Activated CD4-positive, alpha-beta memory T cell treated with anti-CD3 and anti-CD28 coated beads, Interleukin-2, amount 10 ng/mL, durations not matched to agents 7 days and 5 days (primary cell): ENCODE measurements around the gene CDHR4. TPM values are rescaled to one million over a fixed set of nuclear protein-coding genes. Genes with fewer than 3 reads are reported as not detected.
"Not testable (repeated sequence)": the region's sequence is repeated elsewhere in the genome, so short reads cannot be mapped to it uniquely, and the experiment has no call there.

ENCODE experiments used
- CTCF ChIA-PET: fragments of 350-600 bp; sonication (Branson Sonifier 250); formaldehyde crosslinking; loops from one replicate; lab custom pipeline; 2021; ENCODE audit warnings: antibody characterized with exemption, inconsistent platforms; lab: Charles Lee
- POLR2A ChIA-PET: fragments of 350-600 bp; sonication (Branson Sonifier 250); formaldehyde crosslinking; loops from one replicate; lab custom pipeline; 2021; ENCODE audit warnings: antibody characterized with exemption; lab: Charles Lee
- DNase-seq: peaks from one replicate; pipeline ENCODE4 v3.0.0-alpha.2; 2020
- H3K27ac Mint-ChIP-seq: one replicate; pipeline ENCODE4 v1.8.0; 2021; ENCODE audit warnings: mild to moderate bottlenecking, mixed read lengths
- H3K27me3 Mint-ChIP-seq: one replicate; pipeline ENCODE4 v1.8.0; 2021; ENCODE audit warnings: mixed read lengths
- H3K36me3 Mint-ChIP-seq: one replicate; pipeline ENCODE4 v1.8.0; 2021; ENCODE audit warnings: low read depth, mixed read lengths
- H3K4me1 Mint-ChIP-seq: one replicate; pipeline ENCODE4 v1.8.0; 2021; ENCODE audit warnings: mixed read lengths
- H3K4me3 Mint-ChIP-seq: one replicate; pipeline ENCODE4 v1.8.0; 2021; ENCODE audit warnings: mild to moderate bottlenecking, mixed read lengths
- H3K9me3 Mint-ChIP-seq: one replicate; pipeline ENCODE4 v1.8.0; 2021; ENCODE audit warnings: mixed read lengths
- total RNA-seq, 2 experiments: library from RNA; stranded (reverse); gene quantifications; one replicate each; pipeline ENCODE4 v1.2.3, GENCODE V29; 2021

Gene CDHR4
- total RNA-seq, 2 experiments from 2014 or later = not detected

DNA sequence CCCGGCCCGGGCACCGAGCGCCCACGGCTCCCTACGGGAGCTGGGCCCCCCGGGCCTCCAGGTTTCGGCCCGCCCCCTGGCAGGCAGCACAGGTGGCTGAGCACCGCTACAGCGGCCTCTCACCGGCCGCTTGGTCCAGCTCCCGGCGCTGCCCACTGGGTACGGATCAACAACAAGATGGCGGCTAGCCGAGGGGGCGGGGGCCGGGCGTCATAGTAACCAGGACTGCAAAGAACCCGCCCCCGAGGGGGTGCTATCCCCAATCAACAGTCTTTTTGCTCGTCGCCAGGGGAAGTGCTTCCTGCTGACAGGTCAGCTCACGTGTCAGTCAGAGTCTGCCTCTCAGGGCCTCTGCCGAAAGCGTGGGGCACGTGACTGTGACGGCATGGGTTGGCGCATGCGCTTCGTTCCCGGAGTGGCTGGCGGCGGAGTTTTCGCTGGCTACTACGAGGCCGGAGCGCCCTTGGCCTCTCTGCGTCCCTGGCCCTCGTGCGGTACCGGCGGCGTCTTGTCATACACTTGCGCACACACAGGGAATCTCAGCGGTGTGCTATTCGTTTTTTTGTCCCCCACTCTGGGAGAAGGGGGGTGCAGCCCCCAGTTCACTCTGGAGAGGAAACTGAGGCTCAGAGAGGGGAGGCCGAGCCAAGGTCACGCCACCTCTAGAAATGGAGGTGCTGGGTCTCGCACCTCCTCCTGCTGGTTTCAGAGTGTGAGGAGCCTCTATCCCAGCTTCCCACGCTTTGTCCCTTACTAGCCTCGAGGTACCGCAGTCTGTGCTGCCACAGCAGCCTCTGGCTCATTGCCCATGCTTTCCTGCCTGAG is 13.1 kb downstream of the CDHR4 start, which contains the start of gene IP6K1:
IP6K1 (minus strand) TSS at position 186 of the 825 bp plus-strand sequence. CDS start 38,502 bp downstream, outside the sequence.
- POLR2A ChIA-PET = interaction anchor here (0.6 to 2.7 kb wide), 22 partner anchors 8 to 303 kb away, joined by 3 to 17 read pairs (median 4); partner anchors contain the start of genes AMIGO3, GMPPB, INKA1 and RBM5
- peaks cover 10% of the 10 kb centered on the region for H3K36me3 Mint-ChIP-seq
- DNase-seq = peak; percentile 100
- H3K27ac Mint-ChIP-seq = peak within 1 kb of the TSS; percentile 92
- CTCF ChIA-PET = interaction anchor here (0.8 to 3.6 kb wide), 3 partner anchors 16 to 247 kb away, joined by 3 to 22 read pairs (median 8); partner anchors contain the start of gene INKA1
- peaks cover 3% of the 10 kb centered on the region for H3K27me3 Mint-ChIP-seq
- peak within 1 kb of the TSS; percentile 85 for H3K4me3 Mint-ChIP-seq
- no peaks in the 10 kb centered on the region for H3K9me3 Mint-ChIP-seq
- H3K4me1 Mint-ChIP-seq = peaks cover 33% of the 10 kb centered on the region

DNA sequence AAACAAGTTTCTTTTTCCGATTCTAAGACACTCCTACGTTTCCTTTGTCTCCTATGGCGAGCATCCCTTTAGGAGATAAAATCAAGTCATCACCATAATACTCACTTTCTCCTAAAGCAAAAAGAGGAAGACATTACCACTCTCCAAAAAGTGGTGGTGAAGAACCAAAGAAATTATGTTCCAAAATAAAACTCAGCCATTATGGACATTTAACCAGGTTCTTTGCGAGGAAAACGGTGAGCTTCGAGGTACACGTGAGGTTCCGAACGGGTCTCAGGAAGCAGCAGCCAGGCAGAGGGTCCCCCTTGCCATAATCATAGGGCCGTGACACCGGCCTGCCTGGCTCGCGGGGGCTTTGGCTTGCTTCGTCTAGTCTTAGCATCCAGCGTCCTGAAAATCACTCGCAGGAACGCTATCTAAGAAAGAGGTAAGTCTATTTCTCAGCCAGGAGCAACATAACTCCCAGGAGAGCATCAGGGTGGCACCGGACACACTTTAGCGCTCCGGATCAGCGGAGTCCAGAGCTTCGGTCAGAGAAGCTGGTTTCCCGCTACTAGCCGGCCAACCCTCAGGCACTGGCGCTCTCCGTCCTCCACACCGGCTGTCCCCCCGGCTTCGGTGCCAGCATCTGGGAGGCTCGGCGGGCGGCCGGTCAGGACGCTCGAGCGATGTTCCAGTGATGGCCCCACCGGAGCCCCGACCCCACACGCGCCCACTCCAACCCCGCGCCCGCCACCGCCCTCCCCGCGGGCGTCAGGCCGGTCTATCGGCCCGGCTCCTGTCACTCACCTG is 13.9 kb downstream of the CDHR4 start:
- peak; percentile 47 for DNase-seq
- POLR2A ChIA-PET = interaction anchor here (0.7 to 2.7 kb wide), 17 partner anchors 9 to 304 kb away, joined by 3 to 17 read pairs (median 4); partner anchors contain the start of genes CDHR4, INKA1, RBM5 and UBA7
- Mint-ChIP-seq H3K4me3 (peak overlapping the region; percentile 85), H3K9me3 (no peaks in the 10 kb centered on the region), H3K36me3 (peaks cover 16% of the 10 kb centered on the region), H3K27me3 (no peaks in the 10 kb centered on the region), H3K4me1 (peaks cover 37% of the 10 kb centered on the region), H3K27ac (peak overlapping the region; percentile 75)
- CTCF ChIA-PET = interaction anchor here (0.8 to 3.6 kb wide), 3 partner anchors 17 to 246 kb away, joined by 3 to 22 read pairs (median 8); partner anchors contain the start of gene INKA1

DNA sequence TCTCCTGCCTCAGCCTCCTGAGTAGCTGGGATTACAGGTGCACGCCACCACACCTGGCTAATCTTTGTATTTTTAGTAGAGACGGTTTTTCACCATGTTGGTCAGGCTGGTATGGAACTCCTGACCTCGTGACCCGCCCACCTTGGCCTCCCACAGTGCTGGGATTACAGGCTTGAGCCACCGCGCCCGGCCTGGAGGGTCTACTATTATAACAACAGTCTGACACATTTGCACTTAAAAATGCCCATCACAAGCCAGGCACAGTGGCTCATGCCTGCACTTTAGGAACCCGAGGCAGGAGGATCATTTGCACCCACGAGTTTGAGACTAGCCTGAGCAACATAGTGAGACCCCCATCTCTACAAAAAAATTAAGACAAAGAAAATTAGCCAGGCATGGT is 17.4 kb downstream of the CDHR4 start:
- Mint-ChIP-seq H3K36me3 (peaks cover 29% of the 10 kb centered on the region), H3K4me1 (peaks cover 45% of the 10 kb centered on the region)
- CTCF ChIA-PET = interaction anchor here (0.7 kb wide), 1 partner anchor 313 kb away, joined by 3 read pairs; no protein-coding TSS in a partner anchor
- POLR2A ChIA-PET = interaction anchor here (1.7 kb wide), 1 partner anchor 23 kb away, joined by 4 read pairs; no protein-coding TSS in a partner anchor
- not testable (repeated sequence) for H3K27me3 Mint-ChIP-seq, H3K4me3 Mint-ChIP-seq, H3K27ac Mint-ChIP-seq, H3K9me3 Mint-ChIP-seq, DNase-seq

DNA sequence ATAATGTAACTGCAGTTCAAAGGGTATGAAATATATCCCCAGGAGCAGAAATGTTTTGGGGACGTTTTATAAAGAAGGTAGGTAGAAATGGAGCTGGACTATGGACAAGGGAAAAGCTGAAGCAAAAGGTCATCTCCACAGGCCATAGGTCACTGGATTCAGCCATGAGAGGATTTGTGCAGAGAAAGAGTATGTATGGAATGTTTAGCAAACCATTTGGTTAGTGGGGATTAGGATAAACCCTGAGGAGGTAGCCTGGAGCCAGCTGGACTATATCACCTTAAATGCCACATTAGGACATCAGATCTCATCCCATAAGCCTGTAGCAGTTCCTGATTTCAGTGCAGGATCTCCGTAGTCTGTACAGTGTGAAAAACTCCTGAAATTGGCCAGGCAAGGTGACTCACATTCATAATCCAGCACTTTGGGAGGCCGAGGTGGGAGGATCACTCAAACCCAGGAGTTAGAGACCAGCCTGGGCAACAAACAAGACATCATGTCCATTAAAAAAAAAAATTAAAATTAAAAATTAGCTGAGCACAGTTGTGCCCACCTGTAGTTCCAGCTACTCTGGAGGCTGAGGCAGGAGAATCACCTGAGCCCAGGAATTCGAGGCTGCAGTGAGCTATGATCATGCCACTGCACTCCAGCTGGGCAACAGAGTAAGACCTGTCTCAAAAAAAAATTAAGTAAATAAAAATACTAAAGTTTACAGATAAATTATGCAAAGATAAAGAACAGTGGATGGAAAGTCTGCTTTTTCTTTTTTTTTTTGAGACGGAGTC is 18.1 kb downstream of the CDHR4 start:
- ChIA-PET CTCF (no interaction called here), POLR2A (interaction anchor here (1.7 kb wide), 1 partner anchor 24 kb away, joined by 4 read pairs; no protein-coding TSS in a partner anchor)
- no peak for DNase-seq
- H3K4me1 Mint-ChIP-seq = peaks cover 38% of the 10 kb centered on the region
- H3K27me3 Mint-ChIP-seq = no peaks in the 10 kb centered on the region
- H3K36me3 Mint-ChIP-seq = peaks cover 34% of the 10 kb centered on the region
- no peak overlapping the region for H3K27ac Mint-ChIP-seq
- H3K9me3 Mint-ChIP-seq = no peaks in the 10 kb centered on the region
- H3K4me3 Mint-ChIP-seq = no peak overlapping the region

DNA sequence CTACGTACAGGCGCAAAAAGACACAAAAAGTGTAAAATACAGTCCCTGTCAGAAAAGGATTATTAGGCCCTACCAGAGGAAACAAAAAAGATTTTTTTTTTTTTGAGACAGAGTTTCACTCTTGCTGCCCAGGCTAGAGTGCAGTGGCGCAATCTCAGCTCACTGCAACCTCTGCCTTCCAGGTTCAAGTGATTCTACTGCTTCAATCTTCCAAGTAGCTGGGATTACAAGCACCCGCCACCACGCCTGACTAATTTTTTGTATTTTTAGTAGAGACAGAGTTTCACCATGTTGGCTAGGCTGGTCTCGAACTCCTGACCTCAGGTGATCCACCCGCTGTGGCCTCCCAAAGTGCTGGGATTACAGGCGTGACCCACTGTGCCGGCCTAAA is 18.7 kb downstream of the CDHR4 start:
- CTCF ChIA-PET, H3K27me3 Mint-ChIP-seq, H3K27ac Mint-ChIP-seq, POLR2A ChIA-PET, H3K9me3 Mint-ChIP-seq, H3K4me3 Mint-ChIP-seq, DNase-seq: not testable (repeated sequence)
- H3K4me1 Mint-ChIP-seq = peaks cover 36% of the 10 kb centered on the region
- H3K36me3 Mint-ChIP-seq = peaks cover 37% of the 10 kb centered on the region

DNA sequence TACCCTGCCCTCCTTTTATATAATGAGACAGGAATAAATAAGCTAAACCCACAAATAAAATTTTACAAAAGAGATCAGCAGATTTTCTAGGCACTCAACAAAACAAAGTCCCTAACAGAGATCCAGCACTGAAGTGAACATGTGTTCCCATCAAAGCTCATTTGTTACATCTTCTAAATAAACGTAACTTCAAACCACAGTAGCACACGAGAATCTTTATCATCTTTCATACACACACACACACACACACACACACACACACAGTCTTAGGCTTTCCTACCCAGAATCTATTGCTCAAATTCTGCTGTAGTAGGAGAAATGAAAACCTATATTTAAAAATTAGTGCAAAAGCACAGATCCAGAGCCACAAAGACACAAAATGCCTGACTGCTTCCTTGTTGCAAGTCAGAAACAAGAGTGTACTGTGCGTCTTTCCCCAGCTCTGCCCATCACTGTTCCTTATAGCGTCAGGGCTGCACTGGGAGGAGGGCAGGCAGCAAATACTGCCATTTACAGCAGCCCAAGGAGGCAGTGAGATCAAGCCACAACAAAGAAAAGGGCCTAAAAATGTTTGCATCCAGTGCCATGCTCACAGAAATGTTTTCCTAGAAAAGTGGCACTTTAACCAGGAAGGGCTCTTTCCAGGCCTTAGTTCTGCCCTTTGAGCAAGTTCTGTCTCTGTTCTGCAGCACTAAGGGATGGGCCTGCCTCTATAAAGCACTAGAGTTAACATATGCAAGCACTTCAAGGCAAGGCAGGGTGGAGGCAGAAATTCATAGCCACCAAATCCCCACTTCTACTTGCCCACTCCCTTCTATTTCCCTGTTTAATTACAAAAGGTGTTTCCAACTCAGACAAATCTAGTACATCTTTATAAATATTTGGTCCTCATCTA is 19.3 kb downstream of the CDHR4 start:
- H3K4me3 Mint-ChIP-seq = no peak overlapping the region
- peaks cover 33% of the 10 kb centered on the region for H3K36me3 Mint-ChIP-seq

DNA sequence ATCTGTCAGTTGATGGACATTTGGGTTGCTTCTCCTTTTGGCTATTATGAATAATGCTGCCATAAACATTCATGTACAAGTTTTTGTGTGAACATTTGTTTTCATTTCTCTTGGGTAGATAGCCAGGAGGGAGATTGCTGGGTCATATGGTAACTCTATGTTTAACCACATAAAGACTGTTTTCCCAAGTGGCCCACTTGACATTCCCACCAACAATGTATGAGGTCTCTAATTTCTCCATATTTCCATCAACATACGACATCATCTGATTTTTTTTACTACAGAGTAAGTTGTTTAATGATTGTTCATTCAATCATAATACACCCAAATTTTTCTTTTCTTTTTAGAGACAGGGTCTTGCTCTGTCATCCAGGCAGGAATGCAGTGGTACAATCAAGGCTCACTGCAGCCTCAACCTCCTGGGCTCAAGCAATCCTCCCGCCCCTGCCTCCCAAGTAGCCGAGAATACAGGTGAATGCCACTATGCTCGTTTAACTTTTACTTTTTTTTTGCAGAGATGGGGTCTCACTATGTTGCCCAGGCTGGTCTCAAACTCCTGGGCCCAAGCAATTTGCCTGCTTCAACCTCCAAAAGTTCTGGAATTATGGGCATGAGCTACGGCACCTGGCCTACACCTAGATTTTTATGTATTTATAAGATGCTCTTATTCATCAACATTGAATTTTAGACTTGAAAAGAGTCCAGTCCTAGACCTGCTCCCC is 20.2 kb downstream of the CDHR4 start:
- POLR2A ChIA-PET = no interaction called here

More for the DNA sequence above, 19.3 kb downstream of the CDHR4 start:
- no peak for DNase-seq
- ChIA-PET CTCF (no interaction called here), POLR2A (no interaction called here)
- Mint-ChIP-seq H3K4me1 (peaks cover 32% of the 10 kb centered on the region), H3K27ac (no peak overlapping the region), H3K27me3 (no peaks in the 10 kb centered on the region), H3K9me3 (no peaks in the 10 kb centered on the region)

DNA sequence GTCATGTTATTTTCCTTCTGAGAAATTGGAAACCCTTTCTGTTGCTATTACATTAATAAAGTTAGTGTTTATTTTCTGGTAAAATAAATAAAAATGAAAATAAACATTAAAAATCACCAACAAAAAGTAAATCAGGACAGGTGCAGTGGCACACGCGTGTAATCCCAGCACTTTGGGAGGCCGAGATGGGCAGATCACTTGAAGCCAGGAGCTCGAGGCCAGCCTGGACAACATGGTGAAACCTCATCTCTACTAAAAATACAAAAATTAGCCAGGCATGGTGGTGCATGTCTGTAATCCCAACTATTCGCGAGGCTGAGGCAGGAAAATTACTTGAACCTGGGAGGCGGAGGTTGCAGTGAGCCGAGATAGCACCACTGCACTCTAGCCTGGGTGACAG is 23.6 kb downstream of the CDHR4 start:
- CTCF ChIA-PET = interaction anchor here (0.6 kb wide), 1 partner anchor 11 kb away, joined by 3 read pairs; no protein-coding TSS in a partner anchor

More for the DNA sequence above, 20.2 kb downstream of the CDHR4 start:
- Mint-ChIP-seq H3K4me1 (peaks cover 26% of the 10 kb centered on the region), H3K27ac (no peak overlapping the region), H3K27me3 (no peaks in the 10 kb centered on the region), H3K9me3 (no peaks in the 10 kb centered on the region), H3K4me3 (no peak overlapping the region), H3K36me3 (peaks cover 30% of the 10 kb centered on the region)
- CTCF ChIA-PET = no interaction called here
- no peak for DNase-seq

DNA sequence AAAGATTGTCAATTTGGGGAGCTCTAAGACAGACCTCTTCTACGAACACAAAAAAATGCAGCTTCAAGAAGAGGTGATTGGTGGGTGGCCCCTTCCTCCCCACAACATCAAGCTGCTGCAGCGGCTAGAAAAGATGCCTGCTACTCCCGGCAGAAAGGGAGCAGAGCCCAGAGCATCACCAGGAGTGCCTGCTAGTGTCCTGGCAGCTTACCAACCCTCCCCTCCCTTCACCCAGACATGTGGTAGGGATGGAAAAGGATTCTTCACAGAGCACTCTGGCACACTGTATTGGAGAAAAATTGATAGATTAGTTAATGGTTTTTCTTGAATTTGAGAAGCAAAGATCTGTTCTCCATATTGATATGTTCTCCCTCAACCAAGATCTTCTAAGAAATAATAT is 24.1 kb downstream of the CDHR4 start:
- Mint-ChIP-seq H3K9me3 (no peaks in the 10 kb centered on the region), H3K27me3 (no peaks in the 10 kb centered on the region), H3K27ac (no peak overlapping the region), H3K4me1 (peaks cover 13% of the 10 kb centered on the region), H3K4me3 (no peak overlapping the region), H3K36me3 (peaks cover 23% of the 10 kb centered on the region)
- POLR2A ChIA-PET = interaction anchor here (2.2 kb wide), 1 partner anchor 10 kb away, joined by 6 read pairs; the partner anchor contains the start of gene IP6K1
- no peak for DNase-seq
- CTCF ChIA-PET = interaction anchor here (0.6 kb wide), 1 partner anchor 10 kb away, joined by 3 read pairs; no protein-coding TSS in a partner anchor

More for the DNA sequence above, 23.6 kb downstream of the CDHR4 start:
- Mint-ChIP-seq H3K4me1 (peaks cover 16% of the 10 kb centered on the region), H3K36me3 (peaks cover 25% of the 10 kb centered on the region)
- H3K9me3 Mint-ChIP-seq, H3K4me3 Mint-ChIP-seq, H3K27ac Mint-ChIP-seq, DNase-seq, H3K27me3 Mint-ChIP-seq: not testable (repeated sequence)
- POLR2A ChIA-PET = interaction anchor here (2.2 kb wide), 1 partner anchor 10 kb away, joined by 6 read pairs; the partner anchor contains the start of gene IP6K1

DNA sequence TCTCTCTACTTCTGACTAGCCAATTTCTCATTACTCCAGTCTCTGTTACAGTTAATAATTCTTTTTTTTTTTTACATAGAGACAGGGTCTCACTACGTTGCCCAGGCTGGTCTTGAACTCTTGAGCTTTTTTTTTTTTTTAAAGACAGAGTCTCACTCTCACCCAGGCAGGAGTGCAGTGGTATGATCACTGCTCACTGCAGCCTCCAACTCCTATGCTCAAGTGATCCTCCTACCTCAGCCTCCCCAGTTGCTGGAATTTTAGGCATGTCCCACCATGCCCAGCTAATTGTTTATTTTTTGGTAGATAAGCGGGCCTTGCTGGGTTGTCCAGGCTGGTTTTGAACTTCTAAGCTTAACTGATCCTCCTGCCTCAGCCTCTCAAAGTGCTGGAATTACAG is 27.0 kb downstream of the CDHR4 start:
- DNase-seq = no peak
- Mint-ChIP-seq H3K27me3 (no peaks in the 10 kb centered on the region), H3K4me1 (peaks cover 6% of the 10 kb centered on the region), H3K27ac (no peak overlapping the region), H3K9me3 (no peaks in the 10 kb centered on the region), H3K4me3 (no peak overlapping the region), H3K36me3 (peaks cover 22% of the 10 kb centered on the region)
- POLR2A ChIA-PET = no interaction called here
- CTCF ChIA-PET = interaction anchor here (0.8 kb wide), 1 partner anchor 30 kb away, joined by 3 read pairs; no protein-coding TSS in a partner anchor
